Adrenal gland (tissue), 5 donors: Measurements from ENCODE around the gene GALP.

Experiments used
- CTCF ChIP-seq, 6 experiments: fragments of 450-650 bp in 4 of 6; fragments of 200-600 bp in 2 of 6; sonication (generic) in 1 of 6; IDR thresholded peaks; 1 replicate in 5 of 6; 2 replicates in 1 of 6; pipeline versions ENCODE4 v1.5.1 to v1.8.0; 2016 to 2021; ENCODE audit warnings: antibody characterized with exemption in 6 of 6, mild to moderate bottlenecking in 2 of 6, moderate library complexity in 1 of 6
- POLR2A ChIP-seq, 2 donors: fragments of 450-650 bp; IDR thresholded peaks; one replicate each; pipeline ENCODE4 v1.6.1; 2017; ENCODE audit warnings: antibody characterized with exemption in 2 of 2, mild to moderate bottlenecking in 2 of 2, moderate library complexity in 1 of 2
- donor health status: DM: no; HTN: no; CAD: no.

GRCh38 chr19:56159622-56160271 is 16.1 kb upstream of the GALP start:
- TF ChIP-seq CTCF (IDR thresholded peaks at IDR 0.05) (no peak), POLR2A (IDR thresholded peaks at IDR 0.05) (no peak)
